Neural progenitor cell (in vitro differentiated cells): ENCODE results near the gene NFIA. TPM values are rescaled to one million over a fixed set of nuclear protein-coding genes. Genes with fewer than 3 reads are reported as not detected.

Source experiments
- DNase-seq: peaks from one replicate; pipeline ENCODE4 v3.0.0-alpha.2; 2016; ENCODE audit warnings: low spot score
- H2AFZ ChIP-seq: fragments of 200-600 bp; sonication (generic); replicated peaks from 2 replicates; pipeline ENCODE4 v1.6.1; 2016; ENCODE audit warnings: antibody characterized with exemption
- H3F3A ChIP-seq: fragments of 200-600 bp; sonication (generic); 2 replicates; pipeline ENCODE4 v1.6.1; 2016; ENCODE audit warnings: antibody characterized with exemption, low read depth
- H3K27ac ChIP-seq: fragments of 200-600 bp; sonication (generic); 2 replicates; pipeline ENCODE4 v1.5.1; 2016; ENCODE audit warnings: mild to moderate bottlenecking
- H3K27me3 ChIP-seq: fragments of 200-600 bp; sonication (generic); 2 replicates; pipeline ENCODE4 v1.6.1; 2016; ENCODE audit warnings: mild to moderate bottlenecking, moderate library complexity
- H3K36me3 ChIP-seq: fragments of 200-600 bp; sonication (generic); 2 replicates; pipeline ENCODE4 v1.5.1; 2016
- H3K4me1 ChIP-seq: fragments of 200-600 bp; sonication (generic); 2 replicates; pipeline ENCODE4 v1.6.1; 2016; ENCODE audit warnings: mixed run types
- H3K4me2 ChIP-seq: fragments of 200-600 bp; sonication (generic); 2 replicates; pipeline ENCODE4 v1.6.1; 2016
- H3K4me3 ChIP-seq: fragments of 200-600 bp; sonication (generic); 2 replicates; pipeline ENCODE4 v1.5.1; 2016
- H3K79me2 ChIP-seq: fragments of 200-600 bp; sonication (generic); 2 replicates; pipeline ENCODE4 v1.6.1; 2016; ENCODE audit warnings: low read depth
- H3K9ac ChIP-seq: fragments of 200-600 bp; sonication (generic); 2 replicates; pipeline ENCODE4 v1.6.1; 2016
- H3K9me3 ChIP-seq: fragments of 200-600 bp; sonication (generic); 2 replicates; pipeline ENCODE4 v1.5.1; 2016; ENCODE audit warnings: low read depth
- H4K20me1 ChIP-seq: fragments of 200-600 bp; sonication (generic); 2 replicates; pipeline ENCODE4 v1.6.1; 2016; ENCODE audit warnings: low read depth
- H3K27ac Mint-ChIP-seq: 3 replicates; pipeline ENCODE4 v1.8.0; 2021; ENCODE audit warnings: mixed read lengths
- H3K27me3 Mint-ChIP-seq: 2 replicates; pipeline ENCODE4 v1.8.0; 2022; ENCODE audit warnings: low read depth, mild to moderate bottlenecking, inconsistent platforms, moderate library complexity, mixed read lengths; ENCODE audit not compliant: insufficient read depth
- H3K36me3 Mint-ChIP-seq: 3 replicates; pipeline ENCODE4 v1.8.0; 2021; ENCODE audit warnings: mixed read lengths
- H3K4me1 Mint-ChIP-seq: 3 replicates; pipeline ENCODE4 v1.8.0; 2021; ENCODE audit warnings: mixed read lengths
- H3K4me3 Mint-ChIP-seq: 3 replicates; pipeline ENCODE4 v1.8.0; 2021; ENCODE audit warnings: mild to moderate bottlenecking, moderate library complexity, mixed read lengths
- H3K9me3 Mint-ChIP-seq: 3 replicates; pipeline ENCODE4 v1.8.0; 2020; ENCODE audit warnings: mixed read lengths
- EZH2 ChIP-seq: fragments of 200-600 bp; sonication (generic); IDR thresholded peaks from 2 replicates; pipeline ENCODE4 v1.6.1; 2017; ENCODE audit warnings: antibody characterized with exemption, mild to moderate bottlenecking, moderate library complexity
- EZH2phosphoT487 ChIP-seq: fragments of 200-600 bp; sonication (generic); IDR thresholded peaks from 2 replicates; pipeline ENCODE4 v1.6.1; 2017; ENCODE audit warnings: antibody characterized with exemption
- total RNA-seq: library from RNA; depleted of rRNA; stranded (reverse); fragments of >200 nt; gene quantifications from 2 replicates; pipeline ENCODE4 v1.2.3, GENCODE V29; 2015; ENCODE audit warnings: low replicate concordance
- TF ChIP-seq, protein P1 (sequence below): fragments of 200-600 bp; sonication (generic); IDR thresholded peaks from 2 replicates; pipeline ENCODE4 v1.5.1; 2017; ENCODE audit warnings: antibody characterized with exemption, mild to moderate bottlenecking

NFIA gene
- total RNA-seq, 1 donor from 2014 or later: 5.3 TPM

DNA sequence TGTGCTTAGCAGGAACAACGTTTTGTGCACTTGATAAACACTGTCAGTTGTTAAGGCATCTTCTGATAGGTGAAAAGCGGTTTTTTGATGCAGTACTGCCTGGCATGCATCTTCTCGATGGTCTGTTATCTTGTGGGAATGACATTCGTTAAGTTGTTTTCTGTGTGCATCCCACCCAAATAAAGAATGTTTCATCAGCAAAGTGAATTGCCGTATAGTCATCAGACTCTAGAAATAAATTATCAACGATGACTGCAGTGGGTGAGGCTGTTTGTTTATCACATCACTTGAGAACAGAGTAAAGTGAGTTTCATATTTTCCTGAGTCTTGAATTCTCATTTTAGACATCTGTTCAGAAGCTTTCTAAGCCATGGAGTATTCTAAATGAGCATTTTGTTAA lies 34.1 kb downstream of the NFIA start:
- H3K27ac Mint-ChIP-seq: no peak overlapping the region
- TF ChIP-seq, protein P1, sequence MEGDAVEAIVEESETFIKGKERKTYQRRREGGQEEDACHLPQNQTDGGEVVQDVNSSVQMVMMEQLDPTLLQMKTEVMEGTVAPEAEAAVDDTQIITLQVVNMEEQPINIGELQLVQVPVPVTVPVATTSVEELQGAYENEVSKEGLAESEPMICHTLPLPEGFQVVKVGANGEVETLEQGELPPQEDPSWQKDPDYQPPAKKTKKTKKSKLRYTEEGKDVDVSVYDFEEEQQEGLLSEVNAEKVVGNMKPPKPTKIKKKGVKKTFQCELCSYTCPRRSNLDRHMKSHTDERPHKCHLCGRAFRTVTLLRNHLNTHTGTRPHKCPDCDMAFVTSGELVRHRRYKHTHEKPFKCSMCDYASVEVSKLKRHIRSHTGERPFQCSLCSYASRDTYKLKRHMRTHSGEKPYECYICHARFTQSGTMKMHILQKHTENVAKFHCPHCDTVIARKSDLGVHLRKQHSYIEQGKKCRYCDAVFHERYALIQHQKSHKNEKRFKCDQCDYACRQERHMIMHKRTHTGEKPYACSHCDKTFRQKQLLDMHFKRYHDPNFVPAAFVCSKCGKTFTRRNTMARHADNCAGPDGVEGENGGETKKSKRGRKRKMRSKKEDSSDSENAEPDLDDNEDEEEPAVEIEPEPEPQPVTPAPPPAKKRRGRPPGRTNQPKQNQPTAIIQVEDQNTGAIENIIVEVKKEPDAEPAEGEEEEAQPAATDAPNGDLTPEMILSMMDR: no peak
- TF ChIP-seq EZH2 (no peak), EZH2phosphoT487 (no peak)
- no peak overlapping the region for H3K4me3 Mint-ChIP-seq
- DNase-seq: no peak
- no peaks in the 10 kb centered on the region for H4K20me1 ChIP-seq
- H3K4me3 ChIP-seq: no peak overlapping the region
- no peak overlapping the region for H3K4me2 ChIP-seq
- H3K27me3 ChIP-seq: no peaks in the 10 kb centered on the region
- H3K9ac ChIP-seq: no peak overlapping the region
- peaks cover 5% of the 10 kb centered on the region for H3K27me3 Mint-ChIP-seq
- peaks cover 6% of the 10 kb centered on the region for H3K4me1 ChIP-seq
- no peaks in the 10 kb centered on the region for H3K79me2 ChIP-seq
- peaks cover 8% of the 10 kb centered on the region for H3K36me3 Mint-ChIP-seq
- no peak overlapping the region for H2AFZ ChIP-seq
- H3K9me3 Mint-ChIP-seq: no peaks in the 10 kb centered on the region
- no peaks in the 10 kb centered on the region for H3K9me3 ChIP-seq
- no peak overlapping the region for H3K27ac ChIP-seq
- H3K36me3 ChIP-seq: no peaks in the 10 kb centered on the region
- peaks cover 25% of the 10 kb centered on the region for H3K4me1 Mint-ChIP-seq
- H3F3A ChIP-seq: no peaks in the 10 kb centered on the region

DNA sequence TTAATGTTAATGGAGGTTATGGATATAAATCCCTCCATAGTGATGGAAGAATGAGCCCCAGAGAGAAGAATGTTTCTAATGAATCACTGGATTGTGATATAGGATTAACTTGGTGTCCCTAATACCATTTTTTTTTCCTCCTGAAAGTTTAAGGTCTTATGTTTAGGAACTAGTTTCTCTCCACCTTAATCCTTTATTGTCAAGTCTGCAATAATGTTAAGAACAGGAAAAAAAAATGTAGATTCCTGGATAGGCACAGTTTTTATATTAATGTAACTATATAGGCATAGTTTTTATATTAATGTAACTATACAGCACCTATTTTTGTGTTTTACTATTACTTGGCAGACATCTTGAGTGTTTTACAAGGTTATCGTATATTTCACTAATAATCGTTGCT lies 34.9 kb downstream of the NFIA start:
- peaks cover 5% of the 10 kb centered on the region for H3K27me3 Mint-ChIP-seq
- H3K36me3 ChIP-seq: no peaks in the 10 kb centered on the region
- H3K9ac ChIP-seq: no peak overlapping the region
- no peak overlapping the region for H2AFZ ChIP-seq
- no peaks in the 10 kb centered on the region for H3K79me2 ChIP-seq
- DNase-seq: no peak
- H3K4me2 ChIP-seq: no peak overlapping the region
- peaks cover 25% of the 10 kb centered on the region for H3K4me1 Mint-ChIP-seq
- H3K27me3 ChIP-seq: no peaks in the 10 kb centered on the region
- H3K4me1 ChIP-seq: no peaks in the 10 kb centered on the region
- H3K27ac ChIP-seq: no peak overlapping the region
- no peaks in the 10 kb centered on the region for H3K9me3 Mint-ChIP-seq
- H3K4me3 ChIP-seq: no peak overlapping the region
- no peak overlapping the region for H3K27ac Mint-ChIP-seq
- peaks cover 8% of the 10 kb centered on the region for H3K36me3 Mint-ChIP-seq
- TF ChIP-seq EZH2 (no peak), EZH2phosphoT487 (no peak)
- TF ChIP-seq, protein P1: no peak
- H4K20me1 ChIP-seq: no peaks in the 10 kb centered on the region
- no peaks in the 10 kb centered on the region for H3K9me3 ChIP-seq
- H3F3A ChIP-seq: no peaks in the 10 kb centered on the region
- no peak overlapping the region for H3K4me3 Mint-ChIP-seq

DNA sequence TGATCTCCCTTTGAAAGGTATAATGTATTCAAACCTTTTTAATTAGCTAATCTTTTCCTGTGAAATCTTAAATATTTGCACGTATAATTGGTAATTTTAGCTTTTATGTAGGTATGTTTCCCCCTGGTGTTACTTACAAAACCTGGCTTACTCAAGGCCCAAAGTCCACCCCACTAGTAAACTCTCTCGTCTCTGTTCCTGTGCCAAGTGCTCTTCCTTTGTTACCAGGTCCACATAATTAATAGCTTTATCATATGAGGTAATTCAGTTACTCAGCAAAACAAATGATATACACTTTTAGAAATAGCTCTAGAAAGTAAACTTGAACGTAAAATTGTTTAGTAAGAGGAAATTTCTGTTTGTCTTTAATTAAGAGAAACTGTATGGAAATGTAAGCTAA lies 36.7 kb downstream of the NFIA start:
- Histone ChIP-seq H3F3A (no peaks in the 10 kb centered on the region), H3K9me3 (no peaks in the 10 kb centered on the region), H3K4me3 (no peak overlapping the region), H3K27me3 (no peaks in the 10 kb centered on the region), H4K20me1 (no peaks in the 10 kb centered on the region), H3K4me2 (no peak overlapping the region), H3K27ac (no peak overlapping the region), H3K9ac (no peak overlapping the region), H2AFZ (no peak overlapping the region), H3K36me3 (no peaks in the 10 kb centered on the region), H3K79me2 (no peaks in the 10 kb centered on the region), H3K4me1 (no peaks in the 10 kb centered on the region)
- no peak for DNase-seq
- H3K36me3 Mint-ChIP-seq: peaks cover 2% of the 10 kb centered on the region
- H3K4me3 Mint-ChIP-seq: no peak overlapping the region
- peaks cover 2% of the 10 kb centered on the region for H3K27me3 Mint-ChIP-seq
- no peak overlapping the region for H3K27ac Mint-ChIP-seq
- no peak for TF ChIP-seq EZH2
- TF ChIP-seq, protein P1: no peak
- TF ChIP-seq EZH2phosphoT487: no peak
- peaks cover 25% of the 10 kb centered on the region for H3K4me1 Mint-ChIP-seq
- no peaks in the 10 kb centered on the region for H3K9me3 Mint-ChIP-seq
